HepG2 (cell line): ENCODE data around the gene CNR2. TPM values are rescaled to one million over a fixed set of nuclear protein-coding genes. Genes with fewer than 3 reads are reported as not detected.

ENCODE experiments used
- CEBPB ChIP-seq: IDR thresholded peaks from 2 replicates; pipeline ENCODE4 v1.6.1; 2011; ENCODE audit warnings: low read depth, low read length, improper control_type of control experiment, borderline replicate concordance
- CREB3 ChIP-seq: sonication (generic); formaldehyde crosslinking; IDR thresholded peaks from 2 replicates; pipeline ENCODE4 v1.5.0; 2020; ENCODE audit warnings: missing genetic modification reagents
- ELF4 ChIP-seq: sonication (generic); formaldehyde crosslinking; IDR thresholded peaks from 2 replicates; pipeline ENCODE4 v1.5.0; 2020; ENCODE audit warnings: missing genetic modification reagents, mild to moderate bottlenecking, moderate library complexity, borderline replicate concordance
- ELK4 ChIP-seq: sonication (generic); formaldehyde crosslinking; IDR thresholded peaks from 2 replicates; pipeline ENCODE4 v1.9.0; 2021; ENCODE audit warnings: missing genetic modification reagents, borderline replicate concordance
- GLMP ChIP-seq: sonication (generic); formaldehyde crosslinking; IDR thresholded peaks from 2 replicates; pipeline ENCODE4 v1.9.0; 2021; ENCODE audit warnings: missing genetic modification reagents, mild to moderate bottlenecking, borderline replicate concordance
- HNF4A ChIP-seq: sonication (generic); formaldehyde crosslinking; IDR thresholded peaks from 2 replicates; pipeline ENCODE4 v1.4.0; 2020; ENCODE audit warnings: missing genetic modification reagents
- KDM3A ChIP-seq: IDR thresholded peaks from 2 replicates; pipeline ENCODE4 v1.6.1; 2018; ENCODE audit warnings: low read depth, missing compliant biosample characterization
- MLXIP ChIP-seq: sonication (generic); formaldehyde crosslinking; IDR thresholded peaks from 2 replicates; pipeline ENCODE4 v1.9.0; 2021; ENCODE audit warnings: missing genetic modification reagents, borderline replicate concordance
- NCOA1 ChIP-seq: sonication (generic); formaldehyde crosslinking; IDR thresholded peaks from 2 replicates; pipeline ENCODE4 v1.9.0; 2021; ENCODE audit warnings: missing genetic modification reagents
- NFYC ChIP-seq: IDR thresholded peaks from 2 replicates; pipeline ENCODE4 v1.6.1; 2016; ENCODE audit warnings: missing genetic modification reagents, missing compliant biosample characterization
- RAD21 ChIP-seq: fragments of 450-650 bp; formaldehyde crosslinking; IDR thresholded peaks from 2 replicates; pipeline ENCODE4 v1.5.0; 2020; ENCODE audit warnings: mild to moderate bottlenecking
- SMYD3 ChIP-seq: sonication (generic); formaldehyde crosslinking; IDR thresholded peaks from 2 replicates; pipeline ENCODE4 v1.8.1; 2023; ENCODE audit warnings: mild to moderate bottlenecking, missing genetic modification reagents
- TEAD3 ChIP-seq: optimal IDR thresholded peaks from 2 replicates; pipeline ENCODE3; 2016; ENCODE audit warnings: borderline replicate concordance
- TOPORS ChIP-seq: sonication (generic); formaldehyde crosslinking; IDR thresholded peaks from 2 replicates; pipeline ENCODE4 v1.8.0; 2023; ENCODE audit warnings: mild to moderate bottlenecking, missing genetic modification reagents
- ZC3H4 ChIP-seq: sonication (generic); formaldehyde crosslinking; IDR thresholded peaks from 2 replicates; pipeline ENCODE4 v1.4.0; 2020; ENCODE audit warnings: missing genetic modification reagents, borderline replicate concordance
- ZFX ChIP-seq: sonication (generic); formaldehyde crosslinking; IDR thresholded peaks from 2 replicates; pipeline ENCODE4 v1.4.0; 2020; ENCODE audit warnings: mild to moderate bottlenecking, low read depth, missing genetic modification reagents, moderate library complexity
- ZNF34 ChIP-seq: sonication (generic); formaldehyde crosslinking; IDR thresholded peaks from 2 replicates; pipeline ENCODE4 v1.4.0; 2020; ENCODE audit warnings: mild to moderate bottlenecking, missing genetic modification reagents, borderline replicate concordance
- ZNF441 ChIP-seq: sonication (generic); formaldehyde crosslinking; IDR thresholded peaks from 2 replicates; pipeline ENCODE4 v1.7.0; 2021; ENCODE audit warnings: missing genetic modification reagents, borderline replicate concordance
- ZNF446 ChIP-seq: sonication (generic); formaldehyde crosslinking; IDR thresholded peaks from 2 replicates; pipeline ENCODE4 v1.5.0; 2020; ENCODE audit warnings: mild to moderate bottlenecking, missing genetic modification reagents
- ZNF468 ChIP-seq: sonication (generic); formaldehyde crosslinking; IDR thresholded peaks from 2 replicates; pipeline ENCODE4 v1.8.0; 2022; ENCODE audit warnings: mild to moderate bottlenecking, moderate library complexity, missing genetic modification reagents
- ZNF773 ChIP-seq: sonication (generic); formaldehyde crosslinking; IDR thresholded peaks from 2 replicates; pipeline ENCODE4 v1.4.0; 2020; ENCODE audit warnings: missing genetic modification reagents, borderline replicate concordance
- ZSCAN25 ChIP-seq: sonication (generic); formaldehyde crosslinking; IDR thresholded peaks from 2 replicates; pipeline ENCODE4 v1.8.0; 2022; ENCODE audit warnings: mild to moderate bottlenecking, missing genetic modification reagents
- polyA plus RNA-seq, 8 experiments: library from polyadenylated mRNA; depleted of rRNA in 3 of 8; stranded (reverse) in 7 of 8; unstranded in 1 of 8; fragments of >200 nt; fragmentation: Illumina TruSeq in 4 of 8; extraction: Trizol in 4 of 8; gene quantifications; 2 replicates each; pipeline versions ENCODE4 v1.2.1 to v1.2.3, GENCODE V29; 2011 to 2016; ENCODE audit warnings: low read depth in 4 of 8, missing spikeins in 1 of 8, mixed read lengths in 1 of 8; ENCODE audit not compliant: insufficient read depth in 1 of 8
- total RNA-seq, 5 experiments: library from RNA; depleted of rRNA; stranded (reverse); fragments of >200 nt; fragmentation: Illumina TruSeq; extraction: Trizol; gene quantifications; 2 replicates each; pipeline ENCODE4 v1.2.3, GENCODE V29; 2016; ENCODE audit warnings: low read depth in 1 of 5

CNR2 gene
- total and polyA plus RNA-seq, 2 of the 13 experiments (the other 11 are each of a cell fraction or from before 2014, with no cell fraction given), result not detected

- 0 out of 2 replicates have a peak, but pooled peaks have one; percentile 54 for TF ChIP-seq NCOA1 (CRISPR knock-in tag)
- TF ChIP-seq ZNF441, result no peak
- TF ChIP-seq MLXIP (CRISPR knock-in tag), result 0 out of 2 replicates have a peak, but pooled peaks have one; percentile 32
- peak; percentile 94 for TF ChIP-seq NFYC (CRISPR knock-in tag)
- TF ChIP-seq RAD21 (CRISPR knock-in tag), result no peak; the same call in 1 of the 2 replicates
- peak; percentile 84 for TF ChIP-seq CREB3 (CRISPR knock-in tag)
- TF ChIP-seq ELF4 (CRISPR knock-in tag), result no peak
- TF ChIP-seq ZNF34 (CRISPR knock-in tag), result peak; percentile 36; the same call in 1 of the 2 replicates
- peak; percentile 87; the same call in 1 of the 2 replicates for TF ChIP-seq ZC3H4 (CRISPR knock-in tag)
- 0 out of 2 replicates have a peak, but pooled peaks have one; percentile 67 for TF ChIP-seq SMYD3 (CRISPR knock-in tag)
- TF ChIP-seq ZFX (CRISPR knock-in tag), result peak; percentile 67
- peak; percentile 23 for TF ChIP-seq TEAD3 (CRISPR knock-in tag)
- no peak for TF ChIP-seq HNF4A (CRISPR knock-in tag)
- TF ChIP-seq ZNF773 (CRISPR knock-in tag), result peak; percentile 61; the same call in 1 of the 2 replicates
- TF ChIP-seq CEBPB, result no peak
- TF ChIP-seq KDM3A (CRISPR knock-in tag), result peak; percentile 37; the same call in 1 of the 2 replicates
- TF ChIP-seq ZNF468 (CRISPR knock-in tag), result no peak
- no peak for TF ChIP-seq GLMP (CRISPR knock-in tag)
- TF ChIP-seq ZSCAN25, result no peak
- peak; percentile 61; the same call in 1 of the 2 replicates for TF ChIP-seq TOPORS (CRISPR knock-in tag)
- no peak for TF ChIP-seq ELK4
- TF ChIP-seq ZNF446 (CRISPR knock-in tag), result peak; percentile 64; the same call in 1 of the 2 replicates
Observed at GRCh38 chr1:23959461-23960290, 46.5 kb upstream of the CNR2 start, which contains the start of gene PNRC2 (continued).
